AG04449 (cell line): ENCODE data around the gene C3orf22.

Experiments used
- CTCF ChIA-PET: fragments of 350-600 bp; formaldehyde crosslinking; extraction: SDS; loops from one replicate; lab custom pipeline; 2021; ENCODE audit warnings: antibody characterized with exemption; lab: Yijun Ruan, JAX
- POLR2A ChIA-PET: fragments of 400-600, 350-600 bp; formaldehyde crosslinking; extraction: SDS; loops from one replicate; lab custom pipeline; 2020; ENCODE audit warnings: antibody characterized with exemption, inconsistent platforms; lab: Yijun Ruan, JAX
- DNase-seq: peaks from one replicate; pipeline ENCODE4 v3.0.0-alpha.2; 2010; ENCODE audit warnings: low read depth, low spot score
- H3K4me3 ChIP-seq: 2 replicates; pipeline ENCODE4 v1.5.1; 2011; ENCODE audit warnings: low read depth, mild to moderate bottlenecking, control low read depth, low read length
- TF ChIP-seq, protein P1 (sequence below): IDR thresholded peaks from one replicate; pipeline ENCODE4 v1.5.1; 2011; ENCODE audit warnings: mild to moderate bottlenecking, moderate library complexity, low read length, control low read depth, inconsistent platforms; ENCODE audit not compliant: insufficient read depth; ENCODE audit errors: missing control alignments

Gene C3orf22

DNA sequence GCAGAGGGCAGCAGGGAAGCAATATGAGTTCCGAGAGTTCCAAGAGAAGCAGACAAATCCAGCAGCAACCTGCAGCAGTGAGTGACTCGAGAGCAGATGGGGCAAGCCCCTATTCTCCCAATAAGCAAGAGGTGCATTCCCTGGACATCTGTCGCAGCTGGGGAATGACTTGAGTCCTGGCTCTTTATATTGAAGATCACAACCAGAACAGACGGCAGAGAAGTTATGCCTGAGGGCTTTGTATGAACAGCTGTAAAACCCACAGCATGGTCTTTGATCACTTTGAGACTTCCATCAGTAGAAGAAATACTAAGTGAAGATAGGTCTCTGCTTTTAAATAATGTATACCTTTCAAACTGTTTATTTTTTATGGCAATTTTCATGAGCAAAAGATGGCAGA lies 23.6 kb upstream of the C3orf22 start:
- CTCF ChIA-PET = no interaction called here
- H3K4me3 ChIP-seq = no peak overlapping the region
- TF ChIP-seq, protein P1, sequence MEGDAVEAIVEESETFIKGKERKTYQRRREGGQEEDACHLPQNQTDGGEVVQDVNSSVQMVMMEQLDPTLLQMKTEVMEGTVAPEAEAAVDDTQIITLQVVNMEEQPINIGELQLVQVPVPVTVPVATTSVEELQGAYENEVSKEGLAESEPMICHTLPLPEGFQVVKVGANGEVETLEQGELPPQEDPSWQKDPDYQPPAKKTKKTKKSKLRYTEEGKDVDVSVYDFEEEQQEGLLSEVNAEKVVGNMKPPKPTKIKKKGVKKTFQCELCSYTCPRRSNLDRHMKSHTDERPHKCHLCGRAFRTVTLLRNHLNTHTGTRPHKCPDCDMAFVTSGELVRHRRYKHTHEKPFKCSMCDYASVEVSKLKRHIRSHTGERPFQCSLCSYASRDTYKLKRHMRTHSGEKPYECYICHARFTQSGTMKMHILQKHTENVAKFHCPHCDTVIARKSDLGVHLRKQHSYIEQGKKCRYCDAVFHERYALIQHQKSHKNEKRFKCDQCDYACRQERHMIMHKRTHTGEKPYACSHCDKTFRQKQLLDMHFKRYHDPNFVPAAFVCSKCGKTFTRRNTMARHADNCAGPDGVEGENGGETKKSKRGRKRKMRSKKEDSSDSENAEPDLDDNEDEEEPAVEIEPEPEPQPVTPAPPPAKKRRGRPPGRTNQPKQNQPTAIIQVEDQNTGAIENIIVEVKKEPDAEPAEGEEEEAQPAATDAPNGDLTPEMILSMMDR = no peak
- POLR2A ChIA-PET = no interaction called here
- DNase-seq = no peak

DNA sequence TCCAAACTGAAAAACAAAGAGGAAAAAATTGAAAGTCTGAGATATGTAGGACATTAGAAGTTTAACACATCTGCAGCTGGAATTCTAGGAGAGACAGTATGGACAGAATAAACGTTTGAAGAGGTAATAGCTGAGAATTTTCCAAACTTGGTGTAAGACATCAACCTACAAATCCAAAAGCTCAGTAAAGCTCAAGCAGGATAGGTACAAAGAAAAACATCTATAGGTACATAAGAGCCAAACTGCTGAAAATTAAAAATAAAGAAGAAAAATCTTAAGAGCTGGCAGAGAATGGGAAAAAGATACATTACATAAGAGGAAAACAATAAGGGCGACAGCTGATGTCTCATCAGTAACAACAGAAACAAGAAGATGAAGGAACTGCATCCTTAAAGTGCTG lies 22.8 kb upstream of the C3orf22 start:
- TF ChIP-seq, protein P1 = no peak
- CTCF ChIA-PET = no interaction called here
- no peak for DNase-seq
- POLR2A ChIA-PET = no interaction called here
- no peak overlapping the region for H3K4me3 ChIP-seq

DNA sequence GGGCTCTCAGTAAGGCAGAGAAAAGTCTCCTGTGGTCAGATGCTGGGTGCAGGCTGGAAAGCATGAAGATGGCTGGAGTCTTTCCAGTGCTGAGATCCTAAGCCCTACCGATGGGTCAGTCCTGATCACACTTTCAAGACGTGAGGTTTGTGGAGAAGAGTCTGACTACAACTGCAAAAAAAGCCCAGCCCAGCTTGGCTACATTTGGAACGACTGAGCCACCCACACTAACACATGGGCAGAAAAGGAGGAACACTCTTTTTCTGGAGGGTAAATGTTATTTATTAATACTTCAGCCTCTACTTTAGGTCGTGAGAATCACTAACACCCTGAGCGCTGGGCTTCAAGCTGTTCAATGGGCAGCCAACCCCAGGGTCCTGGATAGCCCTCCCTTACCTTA lies 22.0 kb upstream of the C3orf22 start:
- POLR2A ChIA-PET = no interaction called here
- CTCF ChIA-PET = no interaction called here
- no peak for DNase-seq
- TF ChIP-seq, protein P1 = no peak
- H3K4me3 ChIP-seq = no peak overlapping the region

DNA sequence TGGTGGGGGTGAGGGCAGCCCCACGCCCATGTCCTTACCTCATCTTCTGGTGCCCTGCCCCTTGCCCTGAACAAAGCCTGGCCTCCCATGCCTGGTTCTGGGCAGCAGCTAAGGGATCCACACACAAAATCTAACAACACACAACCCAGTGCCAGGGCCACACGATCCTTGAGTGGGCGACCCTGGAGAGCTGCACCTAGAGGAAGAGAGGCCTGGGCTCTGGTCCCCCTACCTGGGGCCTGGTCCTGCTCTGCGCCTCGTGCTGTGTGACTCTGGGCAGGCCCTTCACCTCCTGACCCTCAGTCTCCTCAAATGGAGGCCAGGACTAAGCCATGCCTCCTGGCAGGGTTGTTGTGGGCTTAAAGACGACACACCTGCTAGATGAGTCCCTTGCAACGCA lies 20.0 kb upstream of the C3orf22 start:
- ChIA-PET POLR2A (no interaction called here), CTCF (no interaction called here)
- H3K4me3 ChIP-seq = no peak overlapping the region
- no peak for DNase-seq
- TF ChIP-seq, protein P1 = no peak

DNA sequence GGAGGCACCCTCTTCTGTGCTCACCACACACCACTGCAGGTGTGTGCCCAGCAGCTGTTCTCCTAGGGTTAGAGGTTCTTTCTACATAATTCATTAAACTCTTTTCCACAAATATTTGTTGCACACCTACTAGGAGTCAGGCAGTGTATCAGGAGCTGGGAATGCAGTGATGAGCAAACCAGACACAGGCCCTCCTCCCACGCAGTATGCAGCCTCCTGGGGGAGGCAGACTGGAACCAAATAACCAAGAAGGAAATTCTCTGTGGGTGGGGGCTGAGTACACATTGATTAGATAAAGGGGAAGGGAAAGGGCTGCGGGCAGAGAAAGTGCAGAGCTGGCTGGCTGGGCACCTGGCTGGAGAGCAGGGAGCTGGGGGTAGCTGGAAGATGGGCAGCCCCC lies 18.5 kb upstream of the C3orf22 start:
- no peak for DNase-seq
- CTCF ChIA-PET = no interaction called here
- H3K4me3 ChIP-seq = no peak overlapping the region
- POLR2A ChIA-PET = no interaction called here
- TF ChIP-seq, protein P1 = no peak

- TF ChIP-seq, protein P1 = no peak
- ChIA-PET POLR2A (no interaction called here), CTCF (no interaction called here)
- H3K4me3 ChIP-seq = no peak overlapping the region
- no peak for DNase-seq
Observed at GRCh38 chr3:126573492-126574117, 14.9 kb upstream of the C3orf22 start.
